Measurements from ENCODE around the gene STPG4.

- TF ChIP-seq CTCF (IDR thresholded peaks at IDR 0.05 in 8 of 11, conservative IDR thresholded peaks at IDR 0.05 in 3 of 11) (no peak), POLR2A (IDR thresholded peaks at IDR 0.05) (no peak)
These were observed 19.1 kb upstream of the STPG4 start for GRCh38 chr2:47173986-47174732.

Measured in spleen (tissue), 7 donors.